ENCODE measurements around the gene ZXDC.

DNA sequence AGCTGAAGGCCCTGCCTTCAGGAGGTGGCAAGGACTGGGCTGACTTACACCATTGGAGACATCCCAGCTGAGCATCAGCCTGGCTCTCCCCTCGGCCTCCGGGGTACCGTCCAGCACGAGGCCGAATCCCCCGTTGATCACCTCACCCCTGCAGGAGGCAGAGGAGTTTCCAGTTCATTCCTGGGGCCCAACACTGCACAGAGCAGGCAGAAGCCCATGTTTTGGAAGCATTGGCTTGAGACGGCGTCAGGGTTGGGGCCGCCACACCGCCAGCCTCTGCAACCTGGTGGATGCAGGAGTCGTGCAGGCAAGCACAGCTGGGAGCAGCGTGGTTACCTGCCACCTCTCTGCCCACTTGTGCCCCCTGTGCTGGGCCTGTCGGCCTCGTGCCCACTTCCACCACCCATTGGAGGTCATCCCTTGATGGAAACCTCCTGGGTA lies 7.7 kb upstream of the ZXDC start:
- TF ChIP-seq, protein P1, sequence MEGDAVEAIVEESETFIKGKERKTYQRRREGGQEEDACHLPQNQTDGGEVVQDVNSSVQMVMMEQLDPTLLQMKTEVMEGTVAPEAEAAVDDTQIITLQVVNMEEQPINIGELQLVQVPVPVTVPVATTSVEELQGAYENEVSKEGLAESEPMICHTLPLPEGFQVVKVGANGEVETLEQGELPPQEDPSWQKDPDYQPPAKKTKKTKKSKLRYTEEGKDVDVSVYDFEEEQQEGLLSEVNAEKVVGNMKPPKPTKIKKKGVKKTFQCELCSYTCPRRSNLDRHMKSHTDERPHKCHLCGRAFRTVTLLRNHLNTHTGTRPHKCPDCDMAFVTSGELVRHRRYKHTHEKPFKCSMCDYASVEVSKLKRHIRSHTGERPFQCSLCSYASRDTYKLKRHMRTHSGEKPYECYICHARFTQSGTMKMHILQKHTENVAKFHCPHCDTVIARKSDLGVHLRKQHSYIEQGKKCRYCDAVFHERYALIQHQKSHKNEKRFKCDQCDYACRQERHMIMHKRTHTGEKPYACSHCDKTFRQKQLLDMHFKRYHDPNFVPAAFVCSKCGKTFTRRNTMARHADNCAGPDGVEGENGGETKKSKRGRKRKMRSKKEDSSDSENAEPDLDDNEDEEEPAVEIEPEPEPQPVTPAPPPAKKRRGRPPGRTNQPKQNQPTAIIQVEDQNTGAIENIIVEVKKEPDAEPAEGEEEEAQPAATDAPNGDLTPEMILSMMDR (optimal IDR thresholded peaks at IDR 0.05 in 1 of 3, IDR thresholded peaks at IDR 0.05 in 1 of 3, conservative IDR thresholded peaks at IDR 0.05 in 1 of 3; ENCODE audit: extremely low read depth in 1 of 3, insufficient read depth in 2 of 3, low read length in 3 of 3): no peak
- TF ChIP-seq EZH2 (IDR thresholded peaks at IDR 0.05; ENCODE audit: low read length): no peak

All from keratinocyte (primary cell).